Right lobe of liver (tissue), 6 donors: ENCODE results near the gene NAT14. TPM values are rescaled to one million over a fixed set of nuclear protein-coding genes. Genes with fewer than 3 reads are reported as not detected.

Source experiments
- ATAC-seq, 4 donors: fragments of 200-7000 bp; cut with Tn5 transposase; one replicate each; pipeline ENCODE4 v1.9.1; 2020; ENCODE audit warnings: mild to moderate bottlenecking in 4 of 4, moderate library complexity in 4 of 4
- DNase-seq, 3 donors: peaks; one replicate each; pipeline ENCODE4 v3.0.0-alpha.2; 2020
- H3K27ac ChIP-seq, 3 donors: fragments of 200-600 bp; one replicate each; pipeline ENCODE4 v1.8.0; 2022
- H3K27me3 ChIP-seq, 2 donors: fragments of 200-600 bp; one replicate each; pipeline ENCODE4 v1.8.0; 2022
- H3K36me3 ChIP-seq, 4 donors: fragments of 200-600 bp; sonication (generic) in 1 of 4; one replicate each; pipeline versions ENCODE4 v1.5.1 to v1.8.0; 2017 to 2022; ENCODE audit warnings: control low read depth in 1 of 4
- H3K4me1 ChIP-seq, 4 donors: fragments of 200-600 bp; sonication (generic) in 1 of 4; one replicate each; pipeline versions ENCODE4 v1.5.1 to v1.8.0; 2017 to 2022; ENCODE audit warnings: control low read depth in 1 of 4
- H3K4me3 ChIP-seq, 3 donors: fragments of 200-600 bp; one replicate each; pipeline ENCODE4 v1.8.0; 2022
- H3K9me3 ChIP-seq, 4 donors: fragments of 200-600 bp; sonication (generic) in 1 of 4; one replicate each; pipeline versions ENCODE4 v1.5.1 to v1.8.0; 2017 to 2022; ENCODE audit warnings: control low read depth in 1 of 4
- POLR2A ChIP-seq: fragments of 450-650 bp; IDR thresholded peaks from one replicate; pipeline ENCODE4 v1.6.1; 2017; ENCODE audit warnings: antibody characterized with exemption, mild to moderate bottlenecking
- WGBS: methylation state at CpG from one replicate; pipeline ENCODE4 v1.1.6; 2018; ENCODE audit warnings: low coverage, low lambda C conversion rate; ENCODE audit not compliant: insufficient coverage; ENCODE audit errors: missing lambda C conversion rate; 5-methylcytosine and 5-hydroxymethylcytosine counted together
- intact Hi-C, 2 donors: fragments of 100-400 bp; cut with DNase I; formaldehyde crosslinking; loops; one replicate each; pipeline versions ENCODE4 v1.11.2 to v1.14.1; 2022
- total RNA-seq, 6 experiments: library from RNA; depleted of rRNA in 2 of 6; stranded (reverse); fragments of >200 nt in 2 of 6; fragmentation: NEBNext Ultra II Directional in 3 of 6; extraction: Animal tissue kit (Norgen Biotek cat#: 25700) in 3 of 6; gene quantifications; one replicate each; pipeline versions ENCODE4 v1.1.0 to v1.2.4, GENCODE V29; 2016 to 2023
- TF ChIP-seq, protein P1 (sequence below), 4 donors: fragments of 200-600 bp in 3 of 4; fragments of 450-650 bp in 1 of 4; IDR thresholded peaks; one replicate each; pipeline versions ENCODE4 v1.5.1 to v1.8.0; 2016 to 2022; ENCODE audit warnings: antibody characterized with exemption in 4 of 4, mild to moderate bottlenecking in 2 of 4
- donor health status: DM: no; HTN: yes; CAD: no.
- donor health status: DM: no; HTN: no; CAD: no.
- donor health status: DM: no; HTN: no; CAD: no.
- donor health status: DM: no; HTN: yes; CAD: no.
- donor health status: DM: no; HTN: yes; CAD: no.

NAT14 gene
- total RNA-seq, 6 experiments from 2014 or later, result 2.5 to 6.0 (median 3.9) TPM

- Histone ChIP-seq H3K27ac (no peak overlapping the region), H3K27me3 (no peaks in the 10 kb centered on the region), H3K4me1 (peaks cover 0 to 16% (median 5%) of the 10 kb centered on the region in 4 donors), H3K36me3 (no peaks in the 10 kb centered on the region), H3K4me3 (no peak overlapping the region), H3K9me3 (no peaks in the 10 kb centered on the region)
- 76% methylated on average over 3 of the region's 11 CpGs for WGBS
- DNase-seq (no peak), ATAC-seq (no peak)
- no peak for TF ChIP-seq POLR2A
- TF ChIP-seq, protein P1, sequence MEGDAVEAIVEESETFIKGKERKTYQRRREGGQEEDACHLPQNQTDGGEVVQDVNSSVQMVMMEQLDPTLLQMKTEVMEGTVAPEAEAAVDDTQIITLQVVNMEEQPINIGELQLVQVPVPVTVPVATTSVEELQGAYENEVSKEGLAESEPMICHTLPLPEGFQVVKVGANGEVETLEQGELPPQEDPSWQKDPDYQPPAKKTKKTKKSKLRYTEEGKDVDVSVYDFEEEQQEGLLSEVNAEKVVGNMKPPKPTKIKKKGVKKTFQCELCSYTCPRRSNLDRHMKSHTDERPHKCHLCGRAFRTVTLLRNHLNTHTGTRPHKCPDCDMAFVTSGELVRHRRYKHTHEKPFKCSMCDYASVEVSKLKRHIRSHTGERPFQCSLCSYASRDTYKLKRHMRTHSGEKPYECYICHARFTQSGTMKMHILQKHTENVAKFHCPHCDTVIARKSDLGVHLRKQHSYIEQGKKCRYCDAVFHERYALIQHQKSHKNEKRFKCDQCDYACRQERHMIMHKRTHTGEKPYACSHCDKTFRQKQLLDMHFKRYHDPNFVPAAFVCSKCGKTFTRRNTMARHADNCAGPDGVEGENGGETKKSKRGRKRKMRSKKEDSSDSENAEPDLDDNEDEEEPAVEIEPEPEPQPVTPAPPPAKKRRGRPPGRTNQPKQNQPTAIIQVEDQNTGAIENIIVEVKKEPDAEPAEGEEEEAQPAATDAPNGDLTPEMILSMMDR (IDR thresholded peaks at IDR 0.05), result no peak
- intact Hi-C loops, result no loop called here
Observed at GRCh38 chr19:55465460-55466240, 19.3 kb upstream of the NAT14 start.

- peak overlapping the region in 1 of 3 donors; percentile 84 for H3K27ac ChIP-seq
- intact Hi-C loops, result no loop called here
- DNase-seq (no peak), ATAC-seq (no peak)
- no peaks in the 10 kb centered on the region for H3K9me3 ChIP-seq
- WGBS, result 84% methylated on average over 4 of the region's 4 CpGs
- TF ChIP-seq, protein P1 (IDR thresholded peaks at IDR 0.05), result no peak
- no peak for TF ChIP-seq POLR2A
- H3K36me3 ChIP-seq, result no peaks in the 10 kb centered on the region
- peaks cover 0 to 16% (median 5%) of the 10 kb centered on the region in 4 donors for H3K4me1 ChIP-seq
- H3K27me3 ChIP-seq, result no peaks in the 10 kb centered on the region
- H3K4me3 ChIP-seq, result no peak overlapping the region
Observed at GRCh38 chr19:55466241-55466614, 18.8 kb upstream of the NAT14 start.

DNA sequence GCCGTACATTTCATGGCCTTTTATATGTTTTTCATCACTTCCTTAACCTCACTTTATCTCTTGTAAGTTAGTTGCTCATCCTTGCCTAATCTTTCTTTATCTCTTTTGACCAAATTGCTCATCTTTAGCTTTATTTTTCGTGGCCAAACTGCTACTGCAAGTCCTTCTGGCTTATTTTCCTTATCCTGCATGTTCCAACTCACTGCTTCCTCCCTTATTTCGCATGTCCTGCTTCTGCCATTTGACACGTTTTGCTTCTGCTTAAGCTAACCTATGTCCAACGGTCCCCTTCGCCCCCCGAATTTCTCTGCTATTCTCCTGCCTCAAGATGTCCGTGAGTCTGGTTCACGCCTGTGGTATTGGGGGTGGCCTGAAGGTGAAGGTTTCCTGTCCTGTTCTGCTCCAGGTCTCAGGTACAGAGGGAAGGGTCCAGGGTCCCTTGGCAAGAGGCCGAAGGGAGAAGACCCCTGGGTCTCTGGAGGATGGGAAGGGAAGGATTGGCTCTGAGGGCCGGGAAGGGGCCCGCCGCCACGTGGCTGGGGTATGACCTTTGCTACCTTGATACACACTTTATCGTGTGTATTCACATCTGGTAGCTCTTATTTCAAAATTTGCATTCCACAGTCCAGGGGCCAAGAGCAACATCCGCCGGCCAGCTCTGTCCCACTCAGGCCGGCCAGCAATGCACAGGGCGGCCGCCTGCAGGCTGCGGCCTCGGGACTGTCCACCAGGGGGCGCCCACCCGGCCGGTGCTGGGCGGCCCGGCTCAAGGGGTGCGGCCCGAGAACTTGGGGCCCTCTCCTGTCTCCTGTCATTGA lies 17.5 kb upstream of the NAT14 start:
- peak; percentile 77 to 82 (median 80) for DNase-seq
- no peaks in the 10 kb centered on the region for H3K36me3 ChIP-seq
- no peak overlapping the region for H3K4me3 ChIP-seq
- peaks cover 0 to 16% (median 5%) of the 10 kb centered on the region in 4 donors for H3K4me1 ChIP-seq
- intact Hi-C loops, result no loop called here
- peak overlapping the region in 2 of 3 donors; percentile 46 to 84 for H3K27ac ChIP-seq
- WGBS, result 38% methylated on average over 12 of the region's 29 CpGs
- no peaks in the 10 kb centered on the region for H3K9me3 ChIP-seq
- ATAC-seq, result peak; percentile 90 to 99 (median 92)
- peak; percentile 14 for TF ChIP-seq POLR2A
- TF ChIP-seq, protein P1 (IDR thresholded peaks at IDR 0.05), result peak; percentile 98 to 100 (median 100)
- H3K27me3 ChIP-seq, result no peaks in the 10 kb centered on the region

DNA sequence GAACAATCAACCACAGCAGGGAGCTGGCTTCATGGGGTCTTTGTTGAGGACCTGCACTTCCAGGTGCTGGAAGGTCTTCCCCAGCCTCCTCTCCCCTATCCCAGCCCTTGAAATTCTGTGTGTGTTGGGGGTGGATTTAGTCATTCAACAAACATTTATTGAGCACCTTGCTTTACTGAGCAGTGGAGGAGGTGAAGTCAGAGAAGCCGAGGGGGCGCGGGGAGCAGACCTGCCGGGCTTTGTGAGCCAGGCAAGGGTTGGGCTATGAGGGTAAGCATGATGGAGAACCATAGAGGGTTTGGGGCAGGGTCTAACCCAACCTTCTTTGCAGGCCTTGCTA lies 17.0 kb upstream of the NAT14 start:
- intact Hi-C loops, result no loop called here
- no peaks in the 10 kb centered on the region for H3K27me3 ChIP-seq
- 22% methylated on average over 4 of the region's 4 CpGs for WGBS
- no peaks in the 10 kb centered on the region for H3K36me3 ChIP-seq
- TF ChIP-seq, protein P1 (IDR thresholded peaks at IDR 0.05), result peak in 1 of 4 donors; percentile 1
- no peak for TF ChIP-seq POLR2A
- DNase-seq, result no peak
- ATAC-seq, result no peak
- no peak overlapping the region for H3K27ac ChIP-seq
- H3K4me1 ChIP-seq, result peaks cover 0 to 16% (median 5%) of the 10 kb centered on the region in 4 donors
- H3K9me3 ChIP-seq, result no peaks in the 10 kb centered on the region
- no peak overlapping the region for H3K4me3 ChIP-seq
